Globus pallidus (tissue), 1 donor: ENCODE results near the gene ZNF438.
A peak's percentile ranks its signal among the peaks of the same experiment; 100 is the strongest.
"Not testable (repeated sequence)": the region's sequence is repeated elsewhere in the genome, so short reads cannot be mapped to it uniquely, and the experiment has no call there.

ENCODE experiments used
- DNase-seq: peaks from one replicate; pipeline ENCODE4 v3.0.0-alpha.2; 2015; ENCODE audit warnings: low spot score

ZNF438 gene

DNA sequence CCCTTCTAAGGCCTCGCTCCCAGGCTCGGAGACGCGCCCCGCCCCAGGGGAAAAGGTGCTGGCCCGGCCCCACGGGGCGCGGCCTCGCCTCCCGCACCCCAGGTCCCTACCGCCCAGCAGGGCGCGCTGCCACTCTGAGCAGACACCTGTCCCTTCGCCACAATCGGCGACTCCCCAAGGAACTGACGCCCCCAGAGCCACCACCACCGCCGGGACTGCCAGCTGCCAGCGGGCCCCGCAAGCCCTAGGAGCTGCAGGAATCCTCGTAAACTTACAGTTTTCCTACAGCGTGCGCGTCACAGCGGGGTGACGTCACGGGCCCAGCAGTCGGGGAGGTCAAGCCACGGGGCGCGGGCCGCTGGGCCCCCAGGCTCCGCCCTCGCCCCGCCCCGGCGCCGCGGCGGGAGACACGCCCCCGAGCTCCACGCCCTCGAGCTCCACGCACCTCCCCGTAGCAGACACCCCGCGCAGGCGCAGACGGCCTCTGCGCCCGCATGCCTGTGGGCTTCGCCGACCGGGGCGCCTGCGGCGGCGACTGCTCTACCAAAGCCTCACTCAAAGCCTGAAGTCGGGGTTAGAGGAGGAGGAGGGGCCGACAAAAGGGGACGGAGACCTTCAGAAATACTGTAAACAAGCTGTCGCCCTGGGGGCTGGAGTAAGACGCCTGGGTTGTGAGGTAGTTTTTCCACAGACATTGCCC lies at the start of gene ZNF438:
ZNF438 (minus strand) TSS at position 308 of the 700 bp plus-strand sequence. CDS start 154,831 bp downstream, outside the sequence.
- peak; percentile 97 for DNase-seq

DNA sequence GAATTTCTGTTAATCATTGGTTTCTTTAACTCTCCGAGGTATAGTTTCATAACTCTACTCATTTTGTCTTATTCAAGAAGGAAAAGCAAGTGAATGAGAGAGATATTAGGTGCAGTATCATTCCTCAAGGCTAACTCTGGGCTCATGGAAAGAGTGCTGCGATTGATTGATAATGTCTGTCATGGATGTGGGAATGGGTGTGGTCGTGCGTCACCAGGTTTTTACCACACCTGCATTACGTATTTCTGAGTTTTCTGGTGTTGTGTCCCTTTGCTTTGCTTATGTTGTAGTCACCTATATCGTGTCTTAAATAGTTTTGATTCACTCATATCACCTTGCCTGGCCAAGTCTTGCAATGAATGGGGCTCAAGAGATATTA lies 44.9 kb upstream of the ZNF438 start:
- no peak for DNase-seq

DNA sequence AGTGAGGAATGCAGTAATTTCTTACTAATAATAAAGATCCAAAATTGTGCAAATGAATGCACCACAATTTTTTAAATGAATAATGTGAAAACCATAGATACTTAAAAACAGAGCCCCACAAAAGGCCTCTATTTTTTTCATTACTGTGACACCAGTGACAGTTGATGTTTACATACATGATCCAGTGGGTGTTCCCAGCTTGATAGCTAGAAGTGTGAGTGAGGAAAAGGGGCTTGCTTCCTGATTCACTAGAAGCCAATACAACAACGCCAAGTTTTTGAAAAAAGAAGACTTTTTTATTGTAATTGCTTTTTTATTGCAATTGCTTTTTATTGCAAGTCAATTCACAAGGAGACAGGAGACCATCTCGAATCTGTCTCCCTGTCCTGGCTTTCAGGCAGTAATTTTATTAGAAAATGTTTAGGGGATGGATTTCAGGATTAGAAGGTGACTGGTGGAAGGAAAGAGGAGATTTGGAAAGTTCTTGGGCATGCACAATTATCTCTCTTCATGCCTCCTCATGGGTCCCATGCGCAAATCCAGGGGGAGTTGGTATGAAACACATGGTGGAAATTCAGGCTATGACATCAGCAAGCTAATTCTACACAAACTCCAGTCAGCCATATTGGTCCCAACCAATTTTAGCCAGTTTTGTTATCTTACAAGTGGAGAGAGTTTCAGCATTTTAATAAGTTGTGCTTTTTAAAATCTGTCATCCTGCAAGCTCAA lies 44.4 kb upstream of the ZNF438 start:
- no peak for DNase-seq

DNA sequence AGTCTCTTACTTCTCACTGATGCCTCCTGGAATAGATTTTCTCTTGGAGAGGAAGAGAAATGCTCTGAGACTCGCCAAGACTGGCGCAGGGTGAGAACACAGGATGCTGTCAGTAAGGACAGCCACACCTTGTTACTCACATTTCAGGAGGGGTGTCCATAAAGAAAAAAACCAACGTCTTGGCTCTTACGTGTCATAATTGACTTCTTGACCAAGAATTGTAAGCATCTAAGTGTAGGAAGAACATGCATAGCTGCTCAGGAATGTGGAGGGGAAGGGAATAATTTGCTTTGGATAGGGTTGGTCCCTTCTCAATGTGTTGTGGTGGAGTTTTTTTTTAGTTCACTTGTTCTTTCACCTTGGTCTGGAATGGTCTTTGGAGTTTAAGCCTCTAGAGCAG lies 43.8 kb upstream of the ZNF438 start:
- DNase-seq: no peak

GRCh38 chr10:31074722-31075086 lies 43.0 kb upstream of the ZNF438 start:
- no peak for DNase-seq

DNA sequence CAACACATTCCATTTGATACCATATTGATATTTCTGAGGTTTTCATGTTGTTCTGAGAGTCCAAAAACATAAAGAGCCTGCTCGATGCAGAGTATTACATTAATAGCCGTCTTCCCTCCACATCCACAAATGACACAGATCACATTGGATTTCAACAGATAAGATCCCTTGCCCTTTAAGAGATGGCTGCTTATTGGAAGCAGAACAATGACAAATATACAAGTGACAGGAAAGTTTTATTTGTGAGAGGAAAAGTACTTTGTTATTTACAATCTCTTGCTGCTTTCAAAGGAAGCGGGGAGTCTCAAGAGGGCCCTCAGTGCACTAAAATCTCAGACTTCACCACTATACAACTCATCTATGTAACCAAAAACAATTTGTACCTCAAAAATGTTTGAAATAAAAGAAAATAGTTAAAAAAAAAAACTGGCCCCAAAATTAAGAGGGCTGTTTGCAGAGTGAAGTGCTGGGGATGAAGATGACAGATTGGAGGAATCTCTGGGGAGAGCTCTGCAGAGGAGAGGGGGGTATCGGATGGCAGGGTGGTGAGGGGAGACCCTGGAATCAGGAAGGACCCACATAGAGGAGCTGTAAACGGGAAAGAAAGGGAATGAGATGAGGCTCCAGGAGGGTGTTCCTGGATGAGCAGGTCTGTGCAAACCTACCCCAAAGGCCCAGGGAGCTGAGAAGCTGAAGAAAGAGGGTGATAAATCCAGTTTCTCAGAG lies 42.5 kb upstream of the ZNF438 start:
- DNase-seq: no peak

- DNase-seq: no peak
These were observed 41.5 kb upstream of the ZNF438 start for GRCh38 chr10:31073211-31073610.

DNA sequence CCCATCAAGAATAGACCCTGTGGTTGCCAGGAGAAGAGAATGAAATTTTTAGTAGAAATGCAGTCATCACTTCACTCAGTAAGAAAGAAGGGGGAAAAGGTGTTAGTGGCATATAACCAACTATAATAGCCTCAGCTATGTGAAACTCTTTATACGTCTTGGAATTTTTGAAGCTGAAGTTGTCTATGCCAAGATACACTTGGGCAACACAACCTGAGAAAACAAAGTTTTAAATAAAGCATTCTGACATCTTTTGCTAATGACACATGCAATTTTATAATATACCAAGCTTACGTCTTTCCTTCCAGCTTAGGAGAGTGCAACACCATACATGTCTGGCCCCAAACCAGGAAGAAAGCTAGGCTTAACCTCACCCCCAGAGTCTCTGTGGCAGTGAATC lies 40.8 kb upstream of the ZNF438 start:
- no peak for DNase-seq

DNA sequence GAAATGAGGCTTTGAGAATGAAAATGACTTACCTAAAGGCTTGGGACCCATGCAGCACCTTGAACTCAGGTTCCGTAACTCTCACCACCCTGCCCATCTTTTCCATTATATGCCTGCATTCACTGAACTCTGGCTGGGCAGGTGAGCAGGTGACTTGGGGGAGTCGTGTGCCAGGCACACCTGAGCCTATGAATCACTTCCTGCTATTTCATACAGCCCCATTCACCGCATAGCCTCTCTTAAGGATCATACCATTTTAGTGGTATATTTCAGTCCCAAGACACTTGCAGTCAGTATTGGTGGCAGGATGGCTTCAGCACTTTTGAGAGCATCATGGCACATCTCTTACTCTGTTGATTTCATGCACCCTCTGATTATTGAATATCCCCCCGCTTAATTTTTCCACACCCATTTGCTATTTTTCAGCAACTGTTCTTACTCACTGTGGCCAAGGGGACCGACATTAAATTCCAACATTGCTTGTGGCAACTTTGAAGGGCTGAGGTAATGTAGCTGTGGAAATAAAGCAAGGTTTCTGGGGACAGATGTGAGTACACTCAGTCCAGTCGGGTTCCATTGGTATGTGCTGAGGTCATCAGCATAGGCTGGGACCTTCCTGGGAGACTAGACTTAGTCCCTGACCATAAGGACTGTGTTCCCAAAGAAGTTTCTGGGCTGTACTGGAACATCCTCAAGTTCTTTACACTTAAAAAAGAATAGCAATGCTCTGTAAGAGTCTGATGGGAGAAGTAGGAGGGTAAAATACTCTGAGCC lies 39.8 kb upstream of the ZNF438 start:
- no peak for DNase-seq

DNA sequence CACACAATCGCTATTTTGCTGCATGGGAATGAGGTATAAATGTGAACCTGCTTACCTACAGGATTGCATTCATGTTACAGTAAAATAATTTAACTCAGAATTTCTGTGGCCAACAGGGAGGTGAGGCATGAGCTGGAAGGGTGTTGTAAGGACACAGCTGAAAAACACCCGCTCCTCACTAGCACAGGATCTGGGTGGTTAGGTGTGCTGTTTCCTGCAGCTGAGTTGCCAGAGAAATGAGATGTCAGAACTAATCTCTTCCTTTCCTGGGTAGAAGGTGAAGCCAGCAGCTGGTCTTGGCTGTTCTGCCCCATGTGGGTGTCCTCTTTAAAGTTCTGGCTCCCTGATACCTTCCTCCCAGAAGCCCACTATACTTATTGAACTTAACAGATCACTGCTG lies 39.0 kb upstream of the ZNF438 start:
- DNase-seq: no peak

GRCh38 chr10:31070025-31070424 lies 38.4 kb upstream of the ZNF438 start:
- DNase-seq: no peak

DNA sequence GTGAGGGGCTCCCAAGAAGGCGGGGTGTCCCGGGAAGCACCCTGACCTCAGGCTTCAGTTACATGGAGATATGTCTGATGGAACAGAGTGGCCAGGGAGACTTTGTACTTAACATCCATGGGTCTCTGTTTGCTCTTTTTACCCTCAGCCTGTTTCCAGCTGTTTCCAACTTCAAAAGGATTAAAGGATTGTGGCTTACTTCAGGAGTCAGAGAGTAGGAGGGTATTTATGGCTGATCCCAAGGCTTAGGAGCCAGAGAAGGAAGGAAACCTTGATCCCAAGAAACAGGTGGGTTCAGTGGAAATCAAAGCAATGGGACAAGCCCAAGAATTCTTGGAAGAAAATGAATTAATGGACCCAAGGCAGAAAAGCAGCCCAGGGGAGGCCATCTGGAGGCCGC lies 37.7 kb upstream of the ZNF438 start:
- DNase-seq: no peak

GRCh38 chr10:31064348-31064747 lies 32.7 kb upstream of the ZNF438 start:
- no peak for DNase-seq

GRCh38 chr10:31063841-31064240 lies 32.2 kb upstream of the ZNF438 start:
- no peak for DNase-seq

- DNase-seq: no peak
These were observed 31.2 kb upstream of the ZNF438 start for GRCh38 chr10:31062856-31063255.

- no peak for DNase-seq
These were observed 30.3 kb upstream of the ZNF438 start for GRCh38 chr10:31061941-31062340.

DNA sequence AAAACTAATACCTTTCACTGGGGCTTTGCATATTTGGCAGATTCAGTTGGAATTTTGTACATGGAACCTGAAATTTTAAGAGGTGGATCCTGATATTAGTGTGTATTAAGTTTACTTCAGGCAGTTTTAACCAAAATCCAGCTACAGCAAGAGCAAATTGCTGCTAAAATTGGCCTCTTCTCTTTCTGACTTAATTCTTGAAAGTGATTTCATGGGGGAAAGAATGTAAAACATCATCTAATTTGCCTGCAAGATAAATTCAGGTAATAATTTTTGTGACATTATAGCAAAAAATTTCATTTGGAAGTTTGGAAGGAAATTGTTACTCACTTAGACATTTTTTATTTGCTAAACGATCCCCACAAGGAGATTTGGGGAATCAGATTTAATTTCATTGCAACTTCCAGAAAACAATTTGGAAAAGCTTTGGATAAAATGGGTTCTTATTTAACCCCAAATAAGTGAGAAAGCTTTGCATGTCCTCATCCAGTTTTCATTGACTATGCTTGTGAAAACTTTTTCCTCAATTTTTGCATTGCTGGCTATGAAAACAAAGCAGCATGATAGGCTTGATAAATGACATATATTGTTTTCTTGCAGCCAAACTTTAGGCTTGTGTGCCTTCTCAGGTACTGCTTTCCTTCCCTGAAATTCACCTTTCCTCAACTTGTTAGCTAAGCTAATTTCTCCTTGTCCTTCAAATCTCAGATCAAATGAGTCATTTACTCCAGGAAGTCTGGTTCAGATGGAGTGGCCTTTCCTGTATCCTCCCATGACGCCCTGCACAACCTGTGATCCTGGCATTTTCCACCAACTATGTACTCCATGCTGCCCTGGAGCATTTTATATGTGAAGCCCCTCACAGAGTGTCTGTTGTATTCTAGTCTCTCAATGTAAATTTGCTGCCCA lies 27.4 kb upstream of the ZNF438 start:
- no peak for DNase-seq

- not testable (repeated sequence) for DNase-seq
These were observed 25.0 kb upstream of the ZNF438 start for GRCh38 chr10:31056678-31057077.

DNA sequence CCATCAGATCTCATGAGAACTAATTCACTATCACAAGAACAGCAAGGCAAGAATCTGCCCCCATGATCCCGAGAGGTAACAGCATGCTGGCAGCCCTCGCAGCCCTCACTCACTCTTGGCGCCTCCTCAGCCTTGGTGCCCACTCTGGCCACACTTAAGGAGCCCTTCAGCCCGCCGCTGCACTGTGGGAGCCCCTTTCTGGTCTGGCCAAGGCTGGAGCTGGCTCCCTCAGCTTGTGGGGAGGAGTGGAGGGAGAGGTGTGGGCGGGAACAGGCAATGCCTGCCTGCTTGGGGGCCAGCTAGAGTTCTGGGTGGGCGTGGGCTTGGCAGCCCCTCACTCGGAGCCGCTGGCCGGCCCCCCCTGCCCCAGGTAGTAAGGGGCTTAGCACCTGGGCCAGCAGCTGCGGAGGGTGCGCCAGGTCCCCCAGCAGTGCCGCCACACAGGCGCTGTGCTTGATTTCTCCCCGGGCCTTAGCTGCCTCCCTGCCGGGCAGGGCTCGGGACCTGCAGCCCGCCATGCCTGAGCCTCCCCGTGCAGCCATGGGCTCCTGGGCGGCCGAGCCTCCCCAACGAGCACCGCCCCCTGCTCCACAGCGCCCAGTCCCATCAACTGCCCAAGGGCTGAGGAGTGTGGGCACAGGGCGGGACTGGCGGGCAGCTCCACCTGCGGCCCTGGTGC lies 24.0 kb upstream of the ZNF438 start:
- DNase-seq: no peak

- DNase-seq: no peak
These were observed 20.0 kb upstream of the ZNF438 start for GRCh38 chr10:31051703-31052102.

DNA sequence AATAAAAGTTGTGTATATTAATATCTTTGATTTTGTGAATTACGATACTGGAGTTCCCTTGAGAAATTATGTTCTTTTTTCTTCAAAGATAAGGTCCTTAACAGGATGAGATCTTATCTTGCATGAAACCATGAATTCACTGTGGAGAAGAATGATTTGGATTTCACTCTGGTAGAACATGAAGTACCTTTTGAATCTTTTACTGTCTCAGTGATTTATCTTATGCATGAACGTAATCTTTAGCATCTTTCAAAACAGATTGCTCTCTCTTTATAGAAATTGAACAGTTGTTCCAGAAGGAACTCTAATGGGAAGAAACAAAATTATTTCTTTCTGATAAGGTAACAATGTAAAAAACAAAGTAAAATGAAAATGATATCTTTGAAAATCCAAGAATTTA lies 11.0 kb upstream of the ZNF438 start:
- no peak for DNase-seq
